ENCODE measurements around the gene SIGLEC1. TPM values are rescaled to one million over a fixed set of nuclear protein-coding genes. Genes with fewer than 3 reads are reported as not detected.

SIGLEC1 gene
- polyA plus RNA-seq, result not detected in 2 replicates

GRCh38 chr20:3712279-3712873 lies at the start of gene SIGLEC1:
TSS of gene SIGLEC1 (minus strand) at chr20:3712600. CDS start at chr20:3707128, 5,472 bp downstream.

GRCh38 chr20:3732327-3733118 lies 20.1 kb upstream of the SIGLEC1 start, which contains the start of gene HSPA12B:
TSS of gene HSPA12B (plus strand) at chr20:3732685. CDS start at chr20:3738675, 5,990 bp downstream.

GRCh38 chr20:3681931-3682781 lies 30.2 kb downstream of the SIGLEC1 start, which contains the start of gene ADAM33:
TSS of gene ADAM33 (minus strand) at chr20:3682010. CDS start at chr20:3682004, 6 bp downstream.

GRCh38 chr20:3663031-3663701 lies 49.2 kb downstream of the SIGLEC1 start, which contains the start of gene GFRA4:
TSS of gene GFRA4 (minus strand) at chr20:3663399. CDS start at chr20:3663399, 0 bp downstream.

Other genes starting within 250 kb of the SIGLEC1 start
- 12.4 and 14.0 TPM in 2 replicates for gene ATRN, start 241.6 kb downstream of the SIGLEC1 start, polyA plus RNA-seq
- gene GFRA4, start 49.2 kb downstream of the SIGLEC1 start, polyA plus RNA-seq, result not detected in 2 replicates
- 1.1 TPM in 1 of 2 replicates, not detected in the other for gene ADAM33, start 30.6 kb downstream of the SIGLEC1 start, polyA plus RNA-seq
- 0.35 TPM in 1 of 2 replicates, not detected in the other for gene HSPA12B, start 20.1 kb upstream of the SIGLEC1 start, polyA plus RNA-seq
- 18.4 and 20.6 TPM in 2 replicates for gene ADISSP, start 55.2 kb upstream of the SIGLEC1 start, polyA plus RNA-seq
- 0.20 TPM in 1 of 2 replicates, not detected in the other for gene SPEF1, start 68.8 kb upstream of the SIGLEC1 start, polyA plus RNA-seq
- gene CENPB, start 74.1 kb upstream of the SIGLEC1 start, polyA plus RNA-seq, result 0.35 and 1.9 TPM in 2 replicates
- gene CDC25B, start 83.7 kb upstream of the SIGLEC1 start, polyA plus RNA-seq, result 3.3 and 3.7 TPM in 2 replicates
- 3.6 and 9.7 TPM in 2 replicates for gene AP5S1, start 107.9 kb upstream of the SIGLEC1 start, polyA plus RNA-seq
- 0.88 and 1.1 TPM in 2 replicates for gene MAVS, start 134.2 kb upstream of the SIGLEC1 start, polyA plus RNA-seq
- 25.8 and 49.7 TPM in 2 replicates for gene PANK2, start 176.8 kb upstream of the SIGLEC1 start, polyA plus RNA-seq